K562 (cell line): ENCODE measurements around the gene PI4KA. TPM values are rescaled to one million over a fixed set of nuclear protein-coding genes. Genes with fewer than 3 reads are reported as not detected.

Experiments
- AFF1 ChIP-seq, 2 experiments: fragments of 450-650 bp; IDR thresholded peaks; 2 replicates each; pipeline ENCODE4 v1.6.1; 2018; ENCODE audit warnings: mild to moderate bottlenecking in 2 of 2, low read depth in 1 of 2; ENCODE audit not compliant: partially characterized antibody in 2 of 2
- ARID1B ChIP-seq: fragments of 450-650 bp; IDR thresholded peaks from 2 replicates; pipeline ENCODE4 v1.6.1; 2016; ENCODE audit warnings: antibody characterized with exemption, mild to moderate bottlenecking, inconsistent platforms
- E2F5 ChIP-seq: sonication (generic); formaldehyde crosslinking; IDR thresholded peaks from 2 replicates; pipeline ENCODE4 v1.8.0; 2022; ENCODE audit warnings: mild to moderate bottlenecking, missing genetic modification reagents
- EZH2 ChIP-seq: IDR thresholded peaks from 2 replicates; pipeline ENCODE4 v1.6.1; 2012; ENCODE audit warnings: low read depth, mild to moderate bottlenecking, inconsistent platforms, low read length, borderline replicate concordance
- HDAC8 ChIP-seq: fragments of 450-650 bp; IDR thresholded peaks from 2 replicates; pipeline ENCODE4 v1.6.1; 2016; ENCODE audit warnings: mild to moderate bottlenecking, missing genetic modification characterization, moderate library complexity, missing compliant biosample characterization
- NCOR1 ChIP-seq: fragments of 450-650 bp; IDR thresholded peaks from 2 replicates; pipeline ENCODE4 v1.6.1; 2016; ENCODE audit warnings: mild to moderate bottlenecking, moderate library complexity
- RBM22 ChIP-seq: fragments of 200-400 bp; formaldehyde crosslinking; IDR thresholded peaks from 2 replicates; pipeline ENCODE4 v1.6.1; 2018; ENCODE audit warnings: low read length, low read depth; ENCODE audit not compliant: poor library complexity, severe bottlenecking
- TRIM24 ChIP-seq, 2 experiments: fragments of 450-650 bp; IDR thresholded peaks; 2 replicates each; pipeline ENCODE4 v1.6.1; 2016
- ZBTB8A ChIP-seq: fragments of 450-650 bp; IDR thresholded peaks from 2 replicates; pipeline ENCODE4 v1.6.1; 2018; ENCODE audit warnings: mild to moderate bottlenecking, moderate library complexity; ENCODE audit not compliant: partially characterized antibody
- ZNF695 ChIP-seq: fragments of 450-650 bp; formaldehyde crosslinking; IDR thresholded peaks from 2 replicates; pipeline ENCODE4 v1.4.0; 2020; ENCODE audit warnings: mild to moderate bottlenecking, moderate library complexity
- polyA plus RNA-seq, 8 experiments: library from polyadenylated mRNA; depleted of rRNA in 4 of 8; stranded (reverse) in 5 of 8; unstranded in 3 of 8; fragments of >200 nt; fragmentation: Nextera tagmentation in 2 of 8; fragmentation: Illumina TruSeq in 1 of 8; extraction: Ambion mirVana in 2 of 8; extraction: Trizol in 1 of 8; gene quantifications; 2 replicates each; pipeline versions ENCODE4 v1.2.1 to v1.2.3, GENCODE V29; 2011 to 2014; ENCODE audit warnings: inconsistent platforms in 1 of 8, missing spikeins in 1 of 8
- total RNA-seq, 7 experiments: library from RNA; depleted of rRNA in 6 of 7; stranded (reverse); fragments of >200 nt in 6 of 7; fragmentation: Illumina TruSeq in 2 of 7; extraction: Trizol in 2 of 7; gene quantifications; 2 replicates each; pipeline versions ENCODE4 v1.2.1 to v1.2.3, GENCODE V29; 2011 to 2021; ENCODE audit warnings: low replicate concordance in 1 of 7
- TF ChIP-seq, protein P1 (sequence below): fragments of 200-600 bp; sonication (generic); IDR thresholded peaks from one replicate; pipeline ENCODE4 v1.6.1; 2012; ENCODE audit warnings: mild to moderate bottlenecking, low read depth, low read length, inconsistent platforms

PI4KA gene
- total and polyA plus RNA-seq, 9 of the 15 experiments (the other 6 are each of a cell fraction or from before 2014, with no cell fraction given): 7.3 to 187 (median 84.7) TPM

GRCh38 chr22:20720692-20721408 is 137.8 kb downstream of the PI4KA start (continued):
- no peak for TF ChIP-seq AFF1 (IDR thresholded peaks at IDR 0.05; ENCODE audit: low read depth in 1 of 2, partially characterized antibody in 2 of 2)
- TF ChIP-seq NCOR1: no peak
- peak; percentile 6 for TF ChIP-seq RBM22
- no peak for TF ChIP-seq ZBTB8A
- no peak for TF ChIP-seq ARID1B
- no peak for TF ChIP-seq HDAC8
- TF ChIP-seq E2F5 (CRISPR knock-in tag): no peak
- TF ChIP-seq EZH2: no peak
- no peak for TF ChIP-seq TRIM24 (IDR thresholded peaks at IDR 0.05)
- no peak for TF ChIP-seq ZNF695 (CRISPR knock-in tag)
- TF ChIP-seq, protein P1, sequence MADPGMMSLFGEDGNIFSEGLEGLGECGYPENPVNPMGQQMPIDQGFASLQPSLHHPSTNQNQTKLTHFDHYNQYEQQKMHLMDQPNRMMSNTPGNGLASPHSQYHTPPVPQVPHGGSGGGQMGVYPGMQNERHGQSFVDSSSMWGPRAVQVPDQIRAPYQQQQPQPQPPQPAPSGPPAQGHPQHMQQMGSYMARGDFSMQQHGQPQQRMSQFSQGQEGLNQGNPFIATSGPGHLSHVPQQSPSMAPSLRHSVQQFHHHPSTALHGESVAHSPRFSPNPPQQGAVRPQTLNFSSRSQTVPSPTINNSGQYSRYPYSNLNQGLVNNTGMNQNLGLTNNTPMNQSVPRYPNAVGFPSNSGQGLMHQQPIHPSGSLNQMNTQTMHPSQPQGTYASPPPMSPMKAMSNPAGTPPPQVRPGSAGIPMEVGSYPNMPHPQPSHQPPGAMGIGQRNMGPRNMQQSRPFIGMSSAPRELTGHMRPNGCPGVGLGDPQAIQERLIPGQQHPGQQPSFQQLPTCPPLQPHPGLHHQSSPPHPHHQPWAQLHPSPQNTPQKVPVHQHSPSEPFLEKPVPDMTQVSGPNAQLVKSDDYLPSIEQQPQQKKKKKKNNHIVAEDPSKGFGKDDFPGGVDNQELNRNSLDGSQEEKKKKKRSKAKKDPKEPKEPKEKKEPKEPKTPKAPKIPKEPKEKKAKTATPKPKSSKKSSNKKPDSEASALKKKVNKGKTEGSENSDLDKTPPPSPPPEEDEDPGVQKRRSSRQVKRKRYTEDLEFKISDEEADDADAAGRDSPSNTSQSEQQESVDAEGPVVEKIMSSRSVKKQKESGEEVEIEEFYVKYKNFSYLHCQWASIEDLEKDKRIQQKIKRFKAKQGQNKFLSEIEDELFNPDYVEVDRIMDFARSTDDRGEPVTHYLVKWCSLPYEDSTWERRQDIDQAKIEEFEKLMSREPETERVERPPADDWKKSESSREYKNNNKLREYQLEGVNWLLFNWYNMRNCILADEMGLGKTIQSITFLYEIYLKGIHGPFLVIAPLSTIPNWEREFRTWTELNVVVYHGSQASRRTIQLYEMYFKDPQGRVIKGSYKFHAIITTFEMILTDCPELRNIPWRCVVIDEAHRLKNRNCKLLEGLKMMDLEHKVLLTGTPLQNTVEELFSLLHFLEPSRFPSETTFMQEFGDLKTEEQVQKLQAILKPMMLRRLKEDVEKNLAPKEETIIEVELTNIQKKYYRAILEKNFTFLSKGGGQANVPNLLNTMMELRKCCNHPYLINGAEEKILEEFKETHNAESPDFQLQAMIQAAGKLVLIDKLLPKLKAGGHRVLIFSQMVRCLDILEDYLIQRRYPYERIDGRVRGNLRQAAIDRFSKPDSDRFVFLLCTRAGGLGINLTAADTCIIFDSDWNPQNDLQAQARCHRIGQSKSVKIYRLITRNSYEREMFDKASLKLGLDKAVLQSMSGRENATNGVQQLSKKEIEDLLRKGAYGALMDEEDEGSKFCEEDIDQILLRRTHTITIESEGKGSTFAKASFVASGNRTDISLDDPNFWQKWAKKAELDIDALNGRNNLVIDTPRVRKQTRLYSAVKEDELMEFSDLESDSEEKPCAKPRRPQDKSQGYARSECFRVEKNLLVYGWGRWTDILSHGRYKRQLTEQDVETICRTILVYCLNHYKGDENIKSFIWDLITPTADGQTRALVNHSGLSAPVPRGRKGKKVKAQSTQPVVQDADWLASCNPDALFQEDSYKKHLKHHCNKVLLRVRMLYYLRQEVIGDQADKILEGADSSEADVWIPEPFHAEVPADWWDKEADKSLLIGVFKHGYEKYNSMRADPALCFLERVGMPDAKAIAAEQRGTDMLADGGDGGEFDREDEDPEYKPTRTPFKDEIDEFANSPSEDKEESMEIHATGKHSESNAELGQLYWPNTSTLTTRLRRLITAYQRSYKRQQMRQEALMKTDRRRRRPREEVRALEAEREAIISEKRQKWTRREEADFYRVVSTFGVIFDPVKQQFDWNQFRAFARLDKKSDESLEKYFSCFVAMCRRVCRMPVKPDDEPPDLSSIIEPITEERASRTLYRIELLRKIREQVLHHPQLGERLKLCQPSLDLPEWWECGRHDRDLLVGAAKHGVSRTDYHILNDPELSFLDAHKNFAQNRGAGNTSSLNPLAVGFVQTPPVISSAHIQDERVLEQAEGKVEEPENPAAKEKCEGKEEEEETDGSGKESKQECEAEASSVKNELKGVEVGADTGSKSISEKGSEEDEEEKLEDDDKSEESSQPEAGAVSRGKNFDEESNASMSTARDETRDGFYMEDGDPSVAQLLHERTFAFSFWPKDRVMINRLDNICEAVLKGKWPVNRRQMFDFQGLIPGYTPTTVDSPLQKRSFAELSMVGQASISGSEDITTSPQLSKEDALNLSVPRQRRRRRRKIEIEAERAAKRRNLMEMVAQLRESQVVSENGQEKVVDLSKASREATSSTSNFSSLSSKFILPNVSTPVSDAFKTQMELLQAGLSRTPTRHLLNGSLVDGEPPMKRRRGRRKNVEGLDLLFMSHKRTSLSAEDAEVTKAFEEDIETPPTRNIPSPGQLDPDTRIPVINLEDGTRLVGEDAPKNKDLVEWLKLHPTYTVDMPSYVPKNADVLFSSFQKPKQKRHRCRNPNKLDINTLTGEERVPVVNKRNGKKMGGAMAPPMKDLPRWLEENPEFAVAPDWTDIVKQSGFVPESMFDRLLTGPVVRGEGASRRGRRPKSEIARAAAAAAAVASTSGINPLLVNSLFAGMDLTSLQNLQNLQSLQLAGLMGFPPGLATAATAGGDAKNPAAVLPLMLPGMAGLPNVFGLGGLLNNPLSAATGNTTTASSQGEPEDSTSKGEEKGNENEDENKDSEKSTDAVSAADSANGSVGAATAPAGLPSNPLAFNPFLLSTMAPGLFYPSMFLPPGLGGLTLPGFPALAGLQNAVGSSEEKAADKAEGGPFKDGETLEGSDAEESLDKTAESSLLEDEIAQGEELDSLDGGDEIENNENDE: no peak
